HepG2 (cell line): ENCODE results near the gene RPTOR. TPM values are rescaled to one million over a fixed set of nuclear protein-coding genes. Genes with fewer than 3 reads are reported as not detected.

Source experiments
- AHDC1 ChIP-seq: sonication (generic); formaldehyde crosslinking; IDR thresholded peaks from 2 replicates; pipeline ENCODE4 v1.5.1; 2020; ENCODE audit warnings: mild to moderate bottlenecking, missing genetic modification reagents, borderline replicate concordance
- ARHGAP35 ChIP-seq: sonication (generic); formaldehyde crosslinking; IDR thresholded peaks from 2 replicates; pipeline ENCODE4 v1.9.0; 2022; ENCODE audit warnings: mild to moderate bottlenecking, inconsistent platforms, moderate library complexity, missing genetic modification reagents, borderline replicate concordance
- BCLAF1 ChIP-seq: fragments of 450-650 bp; IDR thresholded peaks from 2 replicates; pipeline ENCODE4 v1.6.1; 2017; ENCODE audit warnings: mild to moderate bottlenecking
- CREM ChIP-seq, 2 experiments: sonication (generic) in 1 of 2; formaldehyde crosslinking in 1 of 2; IDR thresholded peaks; 2 replicates each; pipeline versions ENCODE4 v1.4.0 to v1.6.1; 2016 to 2020; ENCODE audit warnings: antibody characterized with exemption in 1 of 2, mild to moderate bottlenecking in 1 of 2, missing genetic modification reagents in 1 of 2
- FOXA3 ChIP-seq: IDR thresholded peaks from 2 replicates; pipeline ENCODE4 v1.6.1; 2016; ENCODE audit warnings: missing genetic modification reagents, missing compliant biosample characterization
- FOXP1 ChIP-seq, 2 experiments: fragments of 450-650 bp in 1 of 2; IDR thresholded peaks; 2 replicates each; pipeline ENCODE4 v1.6.1; 2017 to 2018; ENCODE audit warnings: antibody characterized with exemption in 1 of 2
- GRHL1 ChIP-seq: sonication (generic); formaldehyde crosslinking; conservative IDR thresholded peaks from 2 replicates; pipeline ENCODE4 v1.8.0; 2022; ENCODE audit warnings: missing genetic modification reagents
- KDM6A ChIP-seq: IDR thresholded peaks from 2 replicates; pipeline ENCODE4 v1.6.1; 2016; ENCODE audit warnings: low read depth
- PBX2 ChIP-seq: IDR thresholded peaks from 2 replicates; pipeline ENCODE4 v1.6.1; 2016; ENCODE audit warnings: control low read depth
- PLRG1 ChIP-seq: fragments of 450-650 bp; conservative IDR thresholded peaks from 2 replicates; pipeline ENCODE4 v1.6.1; 2016
- POGZ ChIP-seq: sonication (generic); formaldehyde crosslinking; IDR thresholded peaks from 2 replicates; pipeline ENCODE4 v1.4.0; 2020; ENCODE audit warnings: mild to moderate bottlenecking, missing genetic modification reagents
- SKI ChIP-seq: fragments of 450-650 bp; IDR thresholded peaks from one replicate; pipeline ENCODE4 v1.6.1; 2018; ENCODE audit warnings: mild to moderate bottlenecking; ENCODE audit not compliant: partially characterized antibody
- ZNF138 ChIP-seq: sonication (generic); formaldehyde crosslinking; IDR thresholded peaks from 2 replicates; pipeline ENCODE4 v1.5.0; 2020; ENCODE audit warnings: mild to moderate bottlenecking, low read depth, missing genetic modification reagents
- ZNF430 ChIP-seq: sonication (generic); formaldehyde crosslinking; IDR thresholded peaks from 2 replicates; pipeline ENCODE4 v1.9.0; 2021; ENCODE audit warnings: mild to moderate bottlenecking, missing genetic modification reagents
- ZNF460 ChIP-seq: sonication (generic); formaldehyde crosslinking; IDR thresholded peaks from 2 replicates; pipeline ENCODE4 v1.5.1; 2020; ENCODE audit warnings: missing genetic modification reagents, mild to moderate bottlenecking, borderline replicate concordance
- ZNF550 ChIP-seq: sonication (generic); formaldehyde crosslinking; IDR thresholded peaks from 2 replicates; pipeline ENCODE4 v1.4.0; 2020; ENCODE audit warnings: mild to moderate bottlenecking, missing genetic modification reagents, borderline replicate concordance
- ZNF83 ChIP-seq: sonication (generic); formaldehyde crosslinking; IDR thresholded peaks from 2 replicates; pipeline ENCODE4 v1.4.0; 2020; ENCODE audit warnings: missing genetic modification reagents, mild to moderate bottlenecking, borderline replicate concordance
- polyA plus RNA-seq, 8 experiments: library from polyadenylated mRNA; depleted of rRNA in 3 of 8; stranded (reverse) in 7 of 8; unstranded in 1 of 8; fragments of >200 nt; fragmentation: Illumina TruSeq in 4 of 8; extraction: Trizol in 4 of 8; gene quantifications; 2 replicates each; pipeline versions ENCODE4 v1.2.1 to v1.2.3, GENCODE V29; 2011 to 2016; ENCODE audit warnings: low read depth in 4 of 8, missing spikeins in 1 of 8, mixed read lengths in 1 of 8; ENCODE audit not compliant: insufficient read depth in 1 of 8
- total RNA-seq, 5 experiments: library from RNA; depleted of rRNA; stranded (reverse); fragments of >200 nt; fragmentation: Illumina TruSeq; extraction: Trizol; gene quantifications; 2 replicates each; pipeline ENCODE4 v1.2.3, GENCODE V29; 2016; ENCODE audit warnings: low read depth in 1 of 5

The RPTOR gene
- total and polyA plus RNA-seq, 2 of the 13 experiments (the other 11 are each of a cell fraction or from before 2014, with no cell fraction given): 6.6 to 25.3 TPM

- no peak for TF ChIP-seq BCLAF1
- TF ChIP-seq ZNF460 (CRISPR knock-in tag): no peak
- TF ChIP-seq POGZ (CRISPR knock-in tag): no peak; the same call in 1 of the 2 replicates
- TF ChIP-seq SKI: peak; percentile 43
- TF ChIP-seq FOXA3 (CRISPR knock-in tag): peak; percentile 95
- peak; percentile 72 for TF ChIP-seq CREM (IDR thresholded peaks at IDR 0.05)
- no peak for TF ChIP-seq CREM (CRISPR knock-in tag; IDR thresholded peaks at IDR 0.05)
- no peak for TF ChIP-seq ARHGAP35 (CRISPR knock-in tag)
- TF ChIP-seq KDM6A (CRISPR knock-in tag): peak; percentile 77
- TF ChIP-seq ZNF550 (CRISPR knock-in tag): no peak
- TF ChIP-seq GRHL1 (CRISPR knock-in tag): no peak
- no peak for TF ChIP-seq PBX2 (CRISPR knock-in tag)
- peak; percentile 71; the same call in 1 of the 2 replicates for TF ChIP-seq FOXP1 (IDR thresholded peaks at IDR 0.05)
- TF ChIP-seq FOXP1 (CRISPR knock-in tag; IDR thresholded peaks at IDR 0.05): peak; percentile 97
- no peak for TF ChIP-seq ZNF83 (CRISPR knock-in tag)
- TF ChIP-seq AHDC1 (CRISPR knock-in tag): peak; percentile 72; the same call in 1 of the 2 replicates
- no peak for TF ChIP-seq ZNF138 (CRISPR knock-in tag)
- no peak for TF ChIP-seq PLRG1
- TF ChIP-seq ZNF430 (CRISPR knock-in tag): no peak
Measured at GRCh38 chr17:80667462-80668277, 123.0 kb downstream of the RPTOR start (continued).
